Subcutaneous abdominal adipose tissue (tissue), 5 donors: ENCODE measurements around the gene TNFSF18.

Experiments used
- H3K27ac ChIP-seq: one replicate; pipeline ENCODE4 v1.7.0; 2013; ENCODE audit warnings: low read depth, mild to moderate bottlenecking, inconsistent platforms, low read length, moderate library complexity
- H3K27me3 ChIP-seq, 5 donors: one replicate each; pipeline ENCODE4 v1.7.0; 2013; ENCODE audit warnings: low read length in 5 of 5, inconsistent platforms in 1 of 5; ENCODE audit not compliant: control insufficient read depth in 5 of 5, insufficient read depth in 4 of 5
- H3K36me3 ChIP-seq, 5 donors: one replicate each; pipeline ENCODE4 v1.7.0; 2013; ENCODE audit warnings: low read length in 5 of 5; ENCODE audit not compliant: control insufficient read depth in 5 of 5, insufficient read depth in 5 of 5
- H3K4me1 ChIP-seq, 5 donors: one replicate each; pipeline ENCODE4 v1.7.0; 2013; ENCODE audit warnings: low read length in 5 of 5, mild to moderate bottlenecking in 3 of 5, moderate library complexity in 1 of 5; ENCODE audit not compliant: control insufficient read depth in 5 of 5, insufficient read depth in 5 of 5
- H3K4me3 ChIP-seq, 5 donors: one replicate each; pipeline ENCODE4 v1.7.0; 2013; ENCODE audit warnings: low read length in 5 of 5, low read depth in 1 of 5
- H3K9ac ChIP-seq, 5 donors: one replicate each; pipeline ENCODE4 v1.7.0; 2013; ENCODE audit warnings: low read length in 5 of 5, mild to moderate bottlenecking in 4 of 5, moderate library complexity in 3 of 5
- H3K9me3 ChIP-seq, 5 donors: one replicate each; pipeline ENCODE4 v1.7.0; 2013; ENCODE audit warnings: low read length in 5 of 5; ENCODE audit not compliant: control insufficient read depth in 5 of 5
- donor health status: healthy.
- donor health status: healthy.
- donor health status: healthy.
- donor health status: healthy.
- donor health status: healthy.

TNFSF18 gene

DNA sequence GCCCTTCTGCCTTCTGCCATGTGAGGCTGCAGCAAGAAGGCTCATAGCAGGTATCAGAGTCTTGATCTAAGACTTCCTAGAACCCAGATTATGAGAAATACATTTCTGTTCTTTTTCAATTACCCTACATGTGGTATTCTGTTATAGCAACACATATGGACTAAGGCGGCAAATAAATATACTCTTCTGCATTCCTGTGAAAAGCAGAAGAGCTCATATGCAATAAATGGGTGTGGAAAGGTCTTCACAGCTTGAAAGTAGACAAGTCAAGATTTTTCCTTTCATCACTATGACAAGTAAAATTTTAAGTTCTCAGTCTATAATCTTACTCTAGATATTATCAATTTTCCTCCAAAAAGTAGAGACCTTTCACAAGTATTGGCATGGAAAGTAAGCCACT is 36.6 kb downstream of the TNFSF18 start:
- H3K27me3 ChIP-seq, result no peaks in the 10 kb centered on the region
- H3K27ac ChIP-seq, result no peak overlapping the region
- H3K9me3 ChIP-seq, result no peaks in the 10 kb centered on the region
- H3K36me3 ChIP-seq, result no peaks in the 10 kb centered on the region
- no peak overlapping the region for H3K9ac ChIP-seq
- H3K4me3 ChIP-seq, result no peak overlapping the region
- peaks cover 0 to 12% (median 0%) of the 10 kb centered on the region in 5 donors for H3K4me1 ChIP-seq

DNA sequence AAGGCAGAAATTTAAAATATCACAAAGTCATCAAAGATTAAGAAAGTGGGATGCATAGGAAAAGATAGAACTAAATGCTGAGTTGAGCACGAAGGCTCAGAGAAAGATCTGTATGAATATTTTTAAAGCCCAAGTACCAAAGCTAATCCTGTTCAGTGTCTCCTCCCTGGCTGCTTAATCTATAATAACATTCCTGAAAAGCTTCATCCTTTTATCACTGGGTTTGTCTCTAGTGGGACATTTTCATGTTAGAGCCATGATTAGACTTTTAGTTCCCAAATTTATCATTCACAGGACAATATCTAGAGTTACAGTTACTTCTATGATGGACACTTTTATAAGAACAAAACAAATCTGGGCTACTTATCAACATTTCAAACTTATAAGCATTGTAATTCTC is 38.6 kb downstream of the TNFSF18 start:
- Histone ChIP-seq H3K4me1 (peaks cover 0 to 12% (median 0%) of the 10 kb centered on the region in 5 donors), H3K9ac (no peak overlapping the region), H3K27ac (no peak overlapping the region), H3K36me3 (no peaks in the 10 kb centered on the region), H3K9me3 (no peaks in the 10 kb centered on the region), H3K4me3 (no peak overlapping the region), H3K27me3 (no peaks in the 10 kb centered on the region)

DNA sequence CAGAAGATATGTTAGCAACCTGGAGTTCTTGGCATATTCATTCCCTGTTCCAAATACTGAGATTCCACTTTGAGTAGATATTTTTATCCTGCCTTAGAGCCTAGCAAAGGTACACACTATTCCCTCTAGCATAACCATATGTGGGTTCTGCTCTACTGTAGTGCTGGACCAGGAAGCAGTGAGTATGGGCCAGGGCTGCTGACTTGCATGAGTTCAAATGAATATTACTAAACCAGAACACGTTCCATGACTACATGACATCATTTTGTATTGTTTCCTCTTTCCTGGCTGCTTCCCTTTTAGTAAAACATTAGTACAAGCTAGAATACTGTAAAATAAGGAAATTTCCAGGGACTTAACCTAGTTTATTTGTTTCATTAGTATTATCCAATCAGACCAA is 41.1 kb downstream of the TNFSF18 start:
- Histone ChIP-seq H3K27me3 (no peaks in the 10 kb centered on the region), H3K4me1 (no peaks in the 10 kb centered on the region), H3K9ac (no peak overlapping the region), H3K4me3 (no peak overlapping the region), H3K36me3 (no peaks in the 10 kb centered on the region), H3K27ac (no peak overlapping the region), H3K9me3 (no peaks in the 10 kb centered on the region)

DNA sequence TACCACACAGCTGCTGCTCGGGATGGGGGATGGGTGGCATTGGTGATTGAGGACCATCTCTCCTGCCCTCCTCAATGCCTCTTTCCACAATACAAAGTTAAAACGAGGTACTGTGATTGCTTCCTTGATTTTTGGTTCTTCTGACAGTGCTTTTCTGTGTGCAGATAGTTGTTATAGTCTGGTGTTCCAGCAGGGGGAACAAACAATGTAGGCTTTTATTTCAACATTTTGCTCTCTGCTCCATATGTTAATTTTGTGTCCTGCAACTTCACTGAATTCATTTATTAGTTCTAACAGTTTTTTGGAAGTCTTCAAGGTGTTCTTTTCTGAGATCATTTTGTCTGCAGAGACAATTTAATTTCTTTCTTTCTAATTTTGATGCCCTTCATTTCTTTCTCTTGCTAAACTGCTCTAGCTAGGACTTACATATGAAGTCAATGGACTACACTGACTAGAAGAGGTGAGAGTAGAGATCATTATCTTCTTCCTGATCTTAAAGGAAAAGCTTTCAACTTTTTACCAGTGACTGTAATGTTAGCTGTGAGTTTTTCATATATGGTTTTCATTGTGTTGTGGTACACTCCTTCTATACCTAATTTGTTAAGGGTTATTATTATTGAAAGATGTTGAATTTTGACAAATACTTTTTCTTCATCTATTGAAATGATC is 45.4 kb downstream of the TNFSF18 start:
- H3K4me3 ChIP-seq, result no peak overlapping the region
- H3K9me3 ChIP-seq, result no peaks in the 10 kb centered on the region
- no peaks in the 10 kb centered on the region for H3K36me3 ChIP-seq
- no peaks in the 10 kb centered on the region for H3K4me1 ChIP-seq
- no peaks in the 10 kb centered on the region for H3K27me3 ChIP-seq
- no peak overlapping the region for H3K27ac ChIP-seq
- no peak overlapping the region for H3K9ac ChIP-seq

DNA sequence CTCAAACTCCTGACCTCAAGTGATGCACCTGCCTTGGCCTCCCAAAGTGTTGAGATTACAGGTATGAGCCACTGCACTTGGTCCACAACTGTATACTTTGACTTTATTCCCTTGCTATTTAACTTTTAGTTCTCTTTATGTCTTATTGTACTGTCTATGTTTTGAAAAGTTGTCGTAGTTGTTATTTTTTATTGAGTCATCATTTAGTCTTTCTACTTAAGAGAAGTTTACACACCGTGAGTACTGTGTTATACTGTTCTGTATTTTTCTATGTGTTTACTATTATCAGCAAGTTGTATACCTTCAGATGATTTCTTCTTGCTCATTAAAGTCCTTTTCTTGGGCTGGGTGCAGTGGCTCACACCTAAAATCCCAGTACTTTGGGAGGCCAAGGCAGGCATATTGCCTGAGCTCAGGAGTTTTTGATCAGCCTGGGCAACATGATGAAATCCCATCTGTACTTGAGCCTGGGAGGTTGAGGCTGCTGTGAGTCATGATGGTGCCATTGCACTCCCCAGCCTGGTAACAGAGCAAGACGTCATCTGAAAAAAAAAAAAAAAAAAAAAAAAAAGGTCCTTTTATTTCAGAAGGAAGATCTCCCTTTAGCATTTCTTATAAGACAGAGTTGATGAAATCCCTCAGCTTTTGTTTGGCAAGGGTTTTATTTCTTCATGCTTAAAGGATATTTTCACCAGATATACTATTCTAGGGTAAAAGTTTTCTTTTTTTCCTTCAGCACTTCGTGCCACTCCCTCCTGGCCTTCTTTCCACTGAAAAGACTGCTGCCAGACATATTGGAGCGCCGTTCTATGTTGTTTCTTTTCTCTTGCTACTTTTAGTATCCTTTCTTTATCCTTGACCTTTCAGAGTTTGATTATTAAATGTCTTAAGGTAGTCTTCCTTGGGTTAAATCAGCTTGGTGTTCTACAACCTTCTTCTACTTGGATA is 47.6 kb downstream of the TNFSF18 start:
- H3K4me1 ChIP-seq, result no peaks in the 10 kb centered on the region
- H3K9ac ChIP-seq, result no peak overlapping the region
- H3K4me3 ChIP-seq, result no peak overlapping the region
- H3K27ac ChIP-seq, result no peak overlapping the region
- H3K27me3 ChIP-seq, result no peaks in the 10 kb centered on the region
- peaks cover 0 to 2% (median 0%) of the 10 kb centered on the region in 5 donors for H3K9me3 ChIP-seq
- H3K36me3 ChIP-seq, result no peaks in the 10 kb centered on the region

DNA sequence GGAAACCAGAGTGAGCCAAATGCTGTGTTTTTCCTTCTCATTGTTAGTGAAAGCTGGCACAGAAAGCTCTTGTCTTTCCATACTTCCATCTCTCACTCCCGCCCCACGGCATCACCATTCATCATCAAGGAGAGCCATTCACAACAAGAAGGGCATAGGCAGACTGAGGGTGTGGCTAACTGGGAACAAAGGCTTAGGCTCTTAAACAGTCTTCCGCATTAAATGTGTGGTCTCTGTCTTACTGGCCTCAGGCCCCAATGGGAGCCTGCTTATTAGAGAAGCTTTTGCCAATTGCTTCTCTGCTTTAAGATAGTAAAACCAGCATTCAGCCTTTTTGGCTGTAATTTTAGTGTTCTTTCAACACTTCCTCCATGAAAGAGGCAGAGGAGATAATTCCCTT is 51.4 kb downstream of the TNFSF18 start:
- Histone ChIP-seq H3K4me3 (no peak overlapping the region), H3K4me1 (no peaks in the 10 kb centered on the region), H3K27me3 (no peaks in the 10 kb centered on the region), H3K27ac (no peak overlapping the region), H3K9ac (no peak overlapping the region), H3K36me3 (no peaks in the 10 kb centered on the region), H3K9me3 (peaks cover 0 to 2% (median 0%) of the 10 kb centered on the region in 5 donors)

DNA sequence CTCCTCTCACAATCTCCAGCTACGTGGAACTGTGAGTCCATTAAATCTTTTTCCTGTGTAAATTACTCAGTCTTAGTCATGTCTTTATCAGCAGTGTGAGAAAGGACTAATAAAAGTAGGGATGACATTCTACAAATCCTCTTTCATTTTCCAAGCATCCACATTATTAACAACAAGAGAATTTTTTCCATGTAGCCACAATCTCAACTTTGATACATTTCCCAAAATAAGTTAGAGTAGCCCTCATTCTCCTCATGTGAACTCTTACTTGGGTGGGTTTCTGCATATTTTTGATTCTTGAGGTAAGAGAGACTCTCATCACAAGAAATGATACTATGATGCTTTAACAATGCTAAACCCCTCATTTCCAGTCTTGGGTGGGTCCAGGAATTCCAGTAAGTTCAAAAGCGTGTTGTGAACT is 52.8 kb downstream of the TNFSF18 start:
- no peaks in the 10 kb centered on the region for H3K4me1 ChIP-seq
- peaks cover 0 to 2% (median 0%) of the 10 kb centered on the region in 5 donors for H3K9me3 ChIP-seq
- no peak overlapping the region for H3K4me3 ChIP-seq
- no peaks in the 10 kb centered on the region for H3K27me3 ChIP-seq
- no peaks in the 10 kb centered on the region for H3K36me3 ChIP-seq
- no peak overlapping the region for H3K27ac ChIP-seq
- H3K9ac ChIP-seq, result no peak overlapping the region

DNA sequence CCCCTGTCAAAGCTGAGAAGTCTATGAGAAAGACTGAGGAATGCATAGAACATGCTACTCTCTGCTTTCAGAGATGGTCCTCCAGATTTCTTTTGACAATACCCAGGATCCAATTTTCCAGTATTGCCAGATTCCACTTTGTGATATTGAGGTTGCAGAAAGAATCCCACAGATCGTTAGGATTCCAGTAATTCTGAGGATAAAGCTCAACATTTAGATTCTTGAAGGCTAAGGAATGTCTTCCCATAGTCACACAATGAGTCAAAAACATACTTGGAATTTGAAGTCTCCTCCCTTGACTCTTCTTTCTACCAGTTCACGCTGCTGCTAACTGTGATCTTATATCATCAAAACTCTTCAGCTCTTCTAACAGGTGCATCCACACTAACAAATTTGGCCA is 57.1 kb downstream of the TNFSF18 start:
- no peak overlapping the region for H3K9ac ChIP-seq
- no peak overlapping the region for H3K4me3 ChIP-seq
- no peak overlapping the region for H3K27ac ChIP-seq
- H3K9me3 ChIP-seq, result no peaks in the 10 kb centered on the region
- no peaks in the 10 kb centered on the region for H3K36me3 ChIP-seq
- H3K4me1 ChIP-seq, result no peaks in the 10 kb centered on the region
- H3K27me3 ChIP-seq, result no peaks in the 10 kb centered on the region

DNA sequence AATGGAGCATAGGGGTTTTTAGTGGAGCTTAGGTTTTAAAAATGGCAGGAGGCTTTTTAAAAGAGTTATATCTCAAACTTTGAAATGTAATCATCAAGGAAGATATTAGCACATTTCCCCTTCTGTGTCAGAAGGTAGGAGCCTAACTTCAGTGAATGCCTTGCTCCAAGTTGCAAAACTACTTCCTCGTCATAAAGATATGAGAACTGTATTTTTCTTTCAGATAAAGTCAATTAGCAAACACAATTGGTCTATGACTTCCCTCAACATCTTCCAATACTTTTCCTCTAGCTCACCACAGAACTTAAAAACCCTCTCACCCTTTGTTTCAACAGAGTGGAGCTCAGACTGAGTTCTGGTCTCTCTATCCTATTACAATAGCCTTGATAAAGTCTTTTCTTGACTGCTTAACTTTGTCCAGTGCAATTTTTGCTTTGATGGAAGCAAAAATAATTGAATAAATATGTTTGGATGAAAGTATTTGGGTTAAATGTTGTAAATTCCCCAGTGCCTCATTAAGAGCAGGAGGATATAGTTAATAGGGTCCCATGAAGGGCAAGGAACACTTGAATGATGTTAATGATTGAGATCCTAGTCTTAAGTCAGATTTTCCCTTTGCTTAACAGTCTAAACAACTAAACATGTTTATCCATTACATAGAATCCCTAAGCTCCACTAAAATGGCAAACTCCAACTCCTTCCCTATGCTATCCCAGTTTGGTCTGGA is 58.9 kb downstream of the TNFSF18 start:
- H3K9me3 ChIP-seq, result no peaks in the 10 kb centered on the region
- H3K4me3 ChIP-seq, result no peak overlapping the region
- H3K27me3 ChIP-seq, result no peaks in the 10 kb centered on the region
- H3K27ac ChIP-seq, result no peak overlapping the region
- no peaks in the 10 kb centered on the region for H3K4me1 ChIP-seq
- H3K9ac ChIP-seq, result no peak overlapping the region
- no peaks in the 10 kb centered on the region for H3K36me3 ChIP-seq
